Stimulated activated CD8-positive, alpha-beta memory T cell treated with anti-CD3 and anti-CD28 coated beads, Interleukin-15, amount 100 ng/mL, for 4 hours (primary cell): ENCODE measurements around the gene TRABD2B.

Experiments used
- DNase-seq, 2 donors: peaks; one replicate each; pipeline ENCODE4 v3.0.0-alpha.2; 2020; ENCODE audit warnings: low read depth in 2 of 2

The TRABD2B gene

GRCh38 chr1:48022306-48022705, 25.1 kb upstream of the TRABD2B start:
- no peak for DNase-seq

DNA sequence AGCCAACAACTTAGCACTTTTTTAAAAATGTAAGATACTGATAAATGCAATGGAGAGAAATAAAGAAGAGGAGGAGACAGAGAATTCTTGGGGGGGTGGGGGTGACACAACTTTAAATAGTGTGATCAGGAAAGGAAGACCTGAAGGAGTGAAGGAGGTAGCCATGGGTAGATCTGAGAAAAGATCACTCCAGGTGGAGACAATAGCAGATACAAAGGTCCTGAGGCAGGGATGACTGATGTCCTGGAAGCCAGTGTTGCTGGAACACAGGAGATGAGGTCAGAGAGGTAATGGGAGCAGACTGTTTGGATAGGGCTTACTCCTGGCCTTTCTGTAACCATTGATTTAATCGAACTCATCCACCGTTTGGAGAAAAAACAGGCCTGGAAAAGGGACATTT, 24.6 kb upstream of the TRABD2B start:
- DNase-seq, result no peak

- no peak for DNase-seq
Measured at GRCh38 chr1:48019714-48020315, 22.6 kb upstream of the TRABD2B start.

DNA sequence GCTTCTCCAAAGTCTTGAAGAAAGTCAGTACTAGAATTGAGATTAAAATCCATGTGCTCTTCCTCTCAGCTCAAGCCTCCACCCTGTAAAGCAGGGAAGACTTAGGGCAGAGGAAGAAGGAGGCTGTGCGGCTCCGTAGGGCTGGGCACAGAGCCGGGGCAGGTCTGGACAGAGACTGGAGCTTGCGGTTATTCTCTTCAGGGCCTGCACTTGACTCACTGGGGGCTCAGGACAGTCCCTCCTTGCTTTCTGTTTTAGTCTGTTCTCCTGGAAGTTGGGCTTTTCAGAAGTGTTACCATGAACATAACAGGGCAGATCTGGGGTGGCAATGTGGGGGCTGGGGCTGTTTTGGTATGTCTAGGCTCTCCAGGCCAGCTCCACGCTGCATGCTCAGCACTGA, 21.6 kb upstream of the TRABD2B start:
- DNase-seq, result no peak

- DNase-seq, result no peak
Measured at GRCh38 chr1:48017716-48018115, 20.5 kb upstream of the TRABD2B start.

DNA sequence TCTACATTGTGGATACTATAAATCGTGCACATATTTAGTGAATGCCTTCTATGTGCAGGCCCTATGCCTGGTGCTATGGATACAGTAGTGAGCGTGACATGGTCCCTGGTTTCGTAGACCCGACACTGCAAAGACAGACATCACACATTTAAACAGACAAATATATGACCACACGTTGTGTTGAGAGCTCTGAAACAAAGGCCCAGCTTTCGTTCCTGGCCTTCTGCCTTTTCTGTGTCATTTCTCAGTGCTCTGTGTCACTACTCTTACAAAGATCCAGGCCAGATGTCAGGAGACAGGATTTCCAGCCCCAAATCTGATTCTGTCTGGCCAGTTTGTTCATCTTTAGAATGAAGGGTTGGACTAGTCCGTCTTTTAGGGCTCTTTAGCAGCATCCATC, 19.3 kb upstream of the TRABD2B start:
- DNase-seq, result no peak

GRCh38 chr1:48013270-48013669, 16.1 kb upstream of the TRABD2B start:
- DNase-seq, result no peak

DNA sequence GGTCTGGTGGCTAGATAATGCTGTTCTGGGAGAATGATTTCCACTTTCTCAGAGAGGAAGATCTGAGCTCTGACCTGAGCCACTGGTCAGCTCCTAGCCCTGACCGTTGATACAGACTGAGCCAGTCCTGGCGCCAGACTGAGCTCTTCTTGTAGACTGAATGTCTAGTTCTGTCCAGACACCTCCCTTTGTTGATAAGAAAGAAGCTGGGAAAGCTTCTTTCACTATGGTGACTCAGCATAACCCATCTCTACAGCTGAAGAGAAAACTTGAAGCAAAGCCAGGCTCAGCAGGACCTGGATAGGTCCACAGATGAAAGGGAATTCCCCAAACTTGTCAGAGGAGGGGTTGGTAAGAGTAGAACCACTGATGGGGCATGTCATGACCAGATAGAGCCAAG, 9.9 kb upstream of the TRABD2B start:
- no peak for DNase-seq

DNA sequence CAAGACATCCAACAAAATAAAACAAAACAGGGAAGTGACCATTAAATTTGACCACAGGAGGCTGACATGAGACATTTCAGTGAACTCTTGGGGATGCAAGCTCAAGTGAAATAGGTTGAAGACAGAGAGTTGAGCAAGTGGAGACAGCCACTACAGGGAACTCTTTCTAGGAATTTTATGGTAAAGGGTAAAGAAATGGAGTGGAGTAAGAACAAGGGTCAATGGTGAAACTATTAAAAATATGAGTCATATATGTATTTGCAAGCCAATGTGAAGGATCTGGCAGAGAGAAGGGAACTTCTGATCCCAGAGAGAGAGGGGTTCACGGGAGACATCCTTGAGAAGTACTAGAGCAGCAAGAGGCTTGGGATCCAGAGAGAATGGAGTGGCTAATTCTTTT, 9.1 kb upstream of the TRABD2B start:
- no peak for DNase-seq

- no peak for DNase-seq
Measured at GRCh38 chr1:48005253-48006117, 8.3 kb upstream of the TRABD2B start.

GRCh38 chr1:48003741-48004531, 6.8 kb upstream of the TRABD2B start:
- no peak for DNase-seq

DNA sequence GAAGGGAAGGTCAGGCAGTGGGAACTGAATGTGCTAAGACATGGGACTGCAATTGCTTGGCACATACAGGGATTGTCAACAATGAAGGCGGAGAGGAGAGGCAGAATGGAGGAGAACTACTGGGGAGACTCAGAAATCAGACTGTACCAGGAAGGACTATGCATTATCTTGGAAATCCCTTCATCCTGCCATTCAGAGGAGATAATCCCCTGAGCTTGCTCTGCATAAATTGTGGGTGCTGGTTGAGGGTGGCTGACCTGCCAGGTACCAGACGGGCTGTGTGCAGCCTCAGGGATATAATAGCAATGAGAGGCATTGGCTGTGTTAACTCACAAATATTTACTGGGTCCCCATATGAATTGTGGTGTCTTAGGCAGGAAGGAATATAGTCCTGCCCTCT, 5.0 kb upstream of the TRABD2B start:
- no peak for DNase-seq

DNA sequence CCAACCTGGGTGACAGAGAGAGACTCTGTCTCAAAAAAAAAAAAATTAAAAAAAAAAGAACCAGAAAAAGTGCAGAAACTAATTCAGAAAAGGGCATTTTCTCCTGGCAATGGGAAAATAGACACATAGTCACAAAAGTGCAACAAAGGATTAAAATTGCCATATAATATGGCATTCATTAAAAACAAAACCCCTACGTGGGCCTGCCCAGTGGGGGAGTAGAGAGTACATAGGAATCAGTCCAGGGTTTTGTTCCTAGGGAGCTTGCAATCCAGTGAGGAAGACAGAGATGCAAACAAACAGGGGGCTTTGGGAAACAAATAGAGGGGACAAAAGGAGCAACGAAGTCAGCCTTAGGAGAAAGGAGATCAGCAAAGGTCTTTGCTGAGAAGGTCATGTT, 4.5 kb upstream of the TRABD2B start:
- no peak for DNase-seq

GRCh38 chr1:48000883-48001282, 3.7 kb upstream of the TRABD2B start:
- no peak for DNase-seq

DNA sequence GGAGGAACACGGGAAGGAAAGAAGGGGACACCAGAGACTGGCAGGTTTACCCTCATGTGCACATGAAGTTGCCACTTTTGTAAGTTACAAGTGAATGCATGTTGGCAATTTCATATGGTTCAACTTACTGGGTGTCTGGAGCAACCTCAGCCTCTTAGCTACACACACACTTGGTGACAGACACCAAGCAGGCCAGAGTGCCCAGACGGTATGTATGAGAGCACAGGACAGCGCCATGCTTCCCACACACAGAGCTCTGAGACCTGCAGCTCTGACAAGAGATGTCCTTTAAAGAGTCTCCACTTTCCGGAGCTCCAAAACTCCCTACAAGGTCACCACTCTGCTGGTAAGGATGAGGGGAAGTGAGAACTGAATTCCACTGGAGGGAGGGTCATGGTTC, 1.9 kb upstream of the TRABD2B start:
- no peak for DNase-seq

GRCh38 chr1:47998396-47998990, 1.3 kb upstream of the TRABD2B start:
- DNase-seq, result no peak

- no peak for DNase-seq
Measured at GRCh38 chr1:47996406-47997226, 569 bp downstream of the TRABD2B start.

- no peak for DNase-seq
Measured at GRCh38 chr1:47996060-47996405, 1.2 kb downstream of the TRABD2B start.

GRCh38 chr1:47995306-47996050, 1.7 kb downstream of the TRABD2B start:
- DNase-seq, result no peak

DNA sequence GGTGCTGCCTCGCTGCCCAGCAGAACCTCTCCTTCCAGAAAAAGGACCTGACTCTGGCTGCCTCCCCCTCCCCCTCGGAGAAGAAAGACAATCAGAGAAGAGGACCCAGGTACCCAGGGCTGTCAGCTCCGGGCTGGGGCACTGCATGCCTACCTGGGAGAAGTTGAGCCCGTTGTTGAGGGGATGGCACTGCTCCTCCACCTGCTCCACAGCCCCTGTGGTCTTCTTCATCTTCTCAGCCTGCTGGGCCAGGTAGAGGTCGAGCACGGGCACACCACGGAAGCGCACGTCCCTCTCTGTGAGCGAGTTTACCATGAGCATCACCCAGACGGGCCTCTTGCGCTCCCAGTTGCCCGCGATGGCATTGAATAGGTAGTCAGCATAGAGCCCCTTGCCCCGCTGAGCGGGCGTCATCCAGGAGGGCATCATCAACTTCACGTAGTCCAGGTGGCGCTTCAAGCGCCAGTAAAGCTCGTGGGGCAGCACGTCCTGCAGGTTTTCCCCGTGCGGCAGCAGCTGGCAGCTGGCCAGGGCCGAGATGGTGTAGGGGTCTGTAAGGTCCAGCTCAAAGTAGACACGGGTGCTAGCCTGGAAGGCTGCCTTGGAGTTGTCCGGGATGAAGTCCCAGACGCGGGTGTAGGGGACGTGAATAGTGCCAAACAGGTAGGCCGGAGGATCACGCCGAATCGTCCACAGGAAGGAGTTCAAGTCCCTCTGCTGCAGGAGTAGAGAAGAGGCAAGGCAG, 3.1 kb downstream of the TRABD2B start:
- no peak for DNase-seq
